ENCODE results near the gene AFF4.

DNA sequence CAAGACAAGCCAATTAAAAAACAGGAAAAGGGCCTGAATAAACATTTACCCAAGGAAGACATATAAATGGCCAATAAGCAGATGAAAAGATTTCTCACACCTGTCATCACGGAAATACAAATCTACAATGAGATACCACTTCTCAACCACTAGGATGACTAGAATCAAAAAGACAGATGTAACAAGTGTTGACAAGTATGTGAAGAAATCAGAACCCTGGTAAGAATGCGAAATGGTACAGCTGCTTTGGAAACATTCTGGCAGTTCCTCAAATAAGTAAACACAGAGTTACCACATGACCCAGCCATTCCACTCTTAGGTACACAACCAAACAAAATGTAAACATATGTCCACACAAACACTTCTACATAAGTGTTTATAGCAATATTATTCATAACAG, 57.5 kb downstream of the AFF4 start:
- TF ChIP-seq, protein P1, sequence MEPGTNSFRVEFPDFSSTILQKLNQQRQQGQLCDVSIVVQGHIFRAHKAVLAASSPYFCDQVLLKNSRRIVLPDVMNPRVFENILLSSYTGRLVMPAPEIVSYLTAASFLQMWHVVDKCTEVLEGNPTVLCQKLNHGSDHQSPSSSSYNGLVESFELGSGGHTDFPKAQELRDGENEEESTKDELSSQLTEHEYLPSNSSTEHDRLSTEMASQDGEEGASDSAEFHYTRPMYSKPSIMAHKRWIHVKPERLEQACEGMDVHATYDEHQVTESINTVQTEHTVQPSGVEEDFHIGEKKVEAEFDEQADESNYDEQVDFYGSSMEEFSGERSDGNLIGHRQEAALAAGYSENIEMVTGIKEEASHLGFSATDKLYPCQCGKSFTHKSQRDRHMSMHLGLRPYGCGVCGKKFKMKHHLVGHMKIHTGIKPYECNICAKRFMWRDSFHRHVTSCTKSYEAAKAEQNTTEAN (CRISPR knock-in tag; IDR thresholded peaks at IDR 0.05): no peak
- TF ChIP-seq, protein P2, sequence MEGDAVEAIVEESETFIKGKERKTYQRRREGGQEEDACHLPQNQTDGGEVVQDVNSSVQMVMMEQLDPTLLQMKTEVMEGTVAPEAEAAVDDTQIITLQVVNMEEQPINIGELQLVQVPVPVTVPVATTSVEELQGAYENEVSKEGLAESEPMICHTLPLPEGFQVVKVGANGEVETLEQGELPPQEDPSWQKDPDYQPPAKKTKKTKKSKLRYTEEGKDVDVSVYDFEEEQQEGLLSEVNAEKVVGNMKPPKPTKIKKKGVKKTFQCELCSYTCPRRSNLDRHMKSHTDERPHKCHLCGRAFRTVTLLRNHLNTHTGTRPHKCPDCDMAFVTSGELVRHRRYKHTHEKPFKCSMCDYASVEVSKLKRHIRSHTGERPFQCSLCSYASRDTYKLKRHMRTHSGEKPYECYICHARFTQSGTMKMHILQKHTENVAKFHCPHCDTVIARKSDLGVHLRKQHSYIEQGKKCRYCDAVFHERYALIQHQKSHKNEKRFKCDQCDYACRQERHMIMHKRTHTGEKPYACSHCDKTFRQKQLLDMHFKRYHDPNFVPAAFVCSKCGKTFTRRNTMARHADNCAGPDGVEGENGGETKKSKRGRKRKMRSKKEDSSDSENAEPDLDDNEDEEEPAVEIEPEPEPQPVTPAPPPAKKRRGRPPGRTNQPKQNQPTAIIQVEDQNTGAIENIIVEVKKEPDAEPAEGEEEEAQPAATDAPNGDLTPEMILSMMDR (IDR thresholded peaks at IDR 0.05): no peak
- TF ChIP-seq PRRX2 (CRISPR knock-in tag; IDR thresholded peaks at IDR 0.05): no peak
